Adrenal gland (tissue), 12 donors: ENCODE measurements around the gene PAEP. TPM values are rescaled to one million over a fixed set of nuclear protein-coding genes. Genes with fewer than 3 reads are reported as not detected.

Experiments used
- DNase-seq, 7 donors: peaks; one replicate each; pipeline ENCODE4 v3.0.0-alpha.2; 2019 to 2020
- H3K27ac ChIP-seq, 5 donors: fragments of 200-600 bp; sonication (generic) in 4 of 5; 1 replicate in 3 of 5; 2 replicates in 2 of 5; pipeline versions ENCODE4 v1.5.1 to v1.8.0; 2016 to 2020; ENCODE audit warnings: mild to moderate bottlenecking in 1 of 5
- H3K27me3 ChIP-seq: fragments of 200-600 bp; 2 replicates; pipeline ENCODE4 v1.8.0; 2021
- H3K36me3 ChIP-seq, 2 donors: fragments of 200-600 bp; replicated peaks in 1 of 2; 1 replicate in 1 of 2; 2 replicates in 1 of 2; pipeline versions ENCODE4 v1.5.1 to v1.8.0; 2018 to 2022
- H3K4me1 ChIP-seq, 2 donors: fragments of 200-600 bp; replicated peaks in 1 of 2; 1 replicate in 1 of 2; 2 replicates in 1 of 2; pipeline versions ENCODE4 v1.5.1 to v1.8.0; 2018 to 2021
- H3K4me3 ChIP-seq, 4 donors: fragments of 200-600 bp; sonication (generic) in 3 of 4; one replicate each; pipeline ENCODE4 v1.5.1; 2016 to 2018
- H3K9me3 ChIP-seq, 3 donors: fragments of 200-600 bp; sonication (generic) in 1 of 3; replicated peaks in 1 of 3; 1 replicate in 2 of 3; 2 replicates in 1 of 3; pipeline versions ENCODE4 v1.5.1 to v1.8.0; 2016 to 2021
- CTCF ChIP-seq, 6 experiments: fragments of 450-650 bp in 4 of 6; fragments of 200-600 bp in 2 of 6; sonication (generic) in 1 of 6; IDR thresholded peaks; 1 replicate in 5 of 6; 2 replicates in 1 of 6; pipeline versions ENCODE4 v1.5.1 to v1.8.0; 2016 to 2021; ENCODE audit warnings: antibody characterized with exemption in 6 of 6, mild to moderate bottlenecking in 2 of 6, moderate library complexity in 1 of 6
- POLR2A ChIP-seq, 2 donors: fragments of 450-650 bp; IDR thresholded peaks; one replicate each; pipeline ENCODE4 v1.6.1; 2017; ENCODE audit warnings: antibody characterized with exemption in 2 of 2, mild to moderate bottlenecking in 2 of 2, moderate library complexity in 1 of 2
- WGBS, 4 donors: extraction: QIAGEN DNeasy Blood & Tissue Kit in 2 of 4; methylation state at CpG; one replicate each; pipeline versions ENCODE4 v1.1.5 to v1.1.7; 2013 to 2017; 5-methylcytosine and 5-hydroxymethylcytosine counted together
- intact Hi-C, 2 donors: fragments of 100-400 bp; cut with DNase I; formaldehyde crosslinking; loops; one replicate each; pipeline versions ENCODE4 v1.14.1 to v1.15.0; 2022 to 2023
- polyA plus RNA-seq, 3 donors: library from polyadenylated mRNA; stranded (reverse); fragments of 200-250 nt in 2 of 3; fragments of 350-450 nt in 1 of 3; fragmentation: Illumina TruSeq in 1 of 3; extraction: RNeasy Lipid Tissue Mini Kit (QIAGEN cat#74804) in 1 of 3; gene quantifications; one replicate each; pipeline ENCODE4 v1.2.3, GENCODE V29; 2013 to 2014
- total RNA-seq, 9 donors: library from RNA; depleted of rRNA in 4 of 9; stranded (reverse); fragments of >200 nt in 4 of 9; fragments of 120-200 nt in 1 of 9; fragmentation: NEBNext Ultra II Directional in 1 of 9; extraction: Animal tissue kit (Norgen Biotek cat#: 25700) in 1 of 9; gene quantifications; one replicate each; pipeline versions ENCODE4 v1.1.0 to v1.2.4, GENCODE V29; 2013 to 2023
- donor health status: healthy with polysubstance abuse.
- donor health status: Bipolar disorder and iron deficiency.
- donor health status: DM: yes; HTN: yes; CAD: no.
- donor health status: DM: no; HTN: no; CAD: no.
- donor health status: DM: no; HTN: no; CAD: no.
- donor health status: DM: yes; HTN: yes; CAD: no.

PAEP gene
- total and polyA plus RNA-seq, 12 donors: 0.17 TPM; not detected in 11

- no peak for TF ChIP-seq POLR2A (IDR thresholded peaks at IDR 0.05)
- no peak for TF ChIP-seq CTCF (IDR thresholded peaks at IDR 0.05)
- no peak for DNase-seq
- Histone ChIP-seq H3K36me3 (no peaks in the 10 kb centered on the region), H3K27me3 (no peaks in the 10 kb centered on the region), H3K9me3 (no peaks in the 10 kb centered on the region), H3K4me1 (no peaks in the 10 kb centered on the region), H3K27ac (no peak overlapping the region), H3K4me3 (no peak overlapping the region)
- 76 to 88% (median 82%) methylated on average over 2 of the region's 2 CpGs for WGBS, 4 donors
- intact Hi-C loops: no loop called here
These were observed 10.7 kb downstream of the PAEP start for GRCh38 chr9:135572233-135572632.

GRCh38 chr9:135573124-135573523, 11.6 kb downstream of the PAEP start:
- WGBS, 4 donors: 50 to 62% (median 60%) methylated on average over 1 of the region's 1 CpG
- Histone ChIP-seq H3K27me3 (no peaks in the 10 kb centered on the region), H3K36me3 (no peaks in the 10 kb centered on the region), H3K4me1 (no peaks in the 10 kb centered on the region), H3K4me3 (no peak overlapping the region), H3K9me3 (no peaks in the 10 kb centered on the region), H3K27ac (no peak overlapping the region)
- TF ChIP-seq CTCF (IDR thresholded peaks at IDR 0.05): no peak
- intact Hi-C loops: no loop called here
- DNase-seq: no peak

GRCh38 chr9:135574331-135574730, 12.8 kb downstream of the PAEP start:
- no peaks in the 10 kb centered on the region for H3K4me1 ChIP-seq
- H3K36me3 ChIP-seq: no peaks in the 10 kb centered on the region
- no peak overlapping the region for H3K27ac ChIP-seq
- H3K9me3 ChIP-seq: no peaks in the 10 kb centered on the region
- no peak overlapping the region for H3K4me3 ChIP-seq
- WGBS, 4 donors: 32 to 41% (median 38%) methylated on average over 13 to 14 of the region's 14 CpGs
- TF ChIP-seq CTCF (IDR thresholded peaks at IDR 0.05): no peak
- TF ChIP-seq POLR2A (IDR thresholded peaks at IDR 0.05): no peak
- H3K27me3 ChIP-seq: no peaks in the 10 kb centered on the region
- intact Hi-C loops: no loop called here
- DNase-seq: peak in 5 of 7 donors; percentile 43 to 62 (median 54)

GRCh38 chr9:135574943-135575342, 13.4 kb downstream of the PAEP start:
- Histone ChIP-seq H3K4me1 (no peaks in the 10 kb centered on the region), H3K36me3 (no peaks in the 10 kb centered on the region), H3K9me3 (no peaks in the 10 kb centered on the region), H3K27me3 (no peaks in the 10 kb centered on the region), H3K27ac (no peak overlapping the region), H3K4me3 (no peak overlapping the region)
- intact Hi-C loops: no loop called here
- TF ChIP-seq CTCF (IDR thresholded peaks at IDR 0.05) (no peak), POLR2A (IDR thresholded peaks at IDR 0.05) (no peak)
- WGBS, 4 donors: 82 to 94% (median 87%) methylated on average over 3 to 15 of the region's 15 CpGs
- DNase-seq: peak in 1 of 7 donors; percentile 27
